GM19193 (cell line): ENCODE measurements around the gene ABL1.

Source experiments
- POLR2A ChIP-seq: IDR thresholded peaks from 4 replicates; pipeline ENCODE4 v1.6.1; 2011; ENCODE audit not compliant: insufficient read depth, insufficient read length; ENCODE audit errors: extremely low read depth

ABL1 gene

GRCh38 chr9:130885484-130886375 is 50.7 kb downstream of the ABL1 start:
- no peak for TF ChIP-seq POLR2A

GRCh38 chr9:130886981-130887380 is 51.9 kb downstream of the ABL1 start:
- TF ChIP-seq POLR2A = no peak

- no peak for TF ChIP-seq POLR2A
Observed at GRCh38 chr9:130887494-130888144, 52.6 kb downstream of the ABL1 start.

GRCh38 chr9:130888146-130888885 is 53.3 kb downstream of the ABL1 start:
- no peak for TF ChIP-seq POLR2A

- TF ChIP-seq POLR2A = no peak
Observed at GRCh38 chr9:130890124-130890523, 55.1 kb downstream of the ABL1 start.

GRCh38 chr9:130890870-130891687 is 56.0 kb downstream of the ABL1 start:
- no peak for TF ChIP-seq POLR2A

GRCh38 chr9:130891688-130892476 is 56.8 kb downstream of the ABL1 start:
- no peak for TF ChIP-seq POLR2A

- no peak for TF ChIP-seq POLR2A
Observed at GRCh38 chr9:130892477-130893304, 57.6 kb downstream of the ABL1 start.

GRCh38 chr9:130893341-130894101 is 58.5 kb downstream of the ABL1 start:
- no peak for TF ChIP-seq POLR2A

- TF ChIP-seq POLR2A = no peak
Observed at GRCh38 chr9:130894546-130894945, 59.5 kb downstream of the ABL1 start.

- no peak for TF ChIP-seq POLR2A
Observed at GRCh38 chr9:130895038-130895437, 60.0 kb downstream of the ABL1 start.
